Activated T-helper 2 cell treated with anti-CD3 and anti-CD28 coated beads, Interferon-gamma antibody, Interleukin-2, Interleukin-4, amounts not matched to agents 10 μg/mL and 5 μg/mL and 100 μg/mL, durations not matched to agents 14 hours and 24 hours and 36 hours (primary cell): ENCODE data around the gene BICC1. TPM values are rescaled to one million over a fixed set of nuclear protein-coding genes. Genes with fewer than 3 reads are reported as not detected.
"Not testable (repeated sequence)": the region's sequence is repeated elsewhere in the genome, so short reads cannot be mapped to it uniquely, and the experiment has no call there.

Experiments used
- DNase-seq: peaks from one replicate; pipeline ENCODE4 v3.0.0; 2021; ENCODE audit warnings: low spot score
- H3K27ac Mint-ChIP-seq: one replicate; pipeline ENCODE4 v1.8.0; 2021; ENCODE audit warnings: mixed read lengths
- H3K27me3 Mint-ChIP-seq: one replicate; pipeline ENCODE4 v1.8.0; 2021; ENCODE audit warnings: low read depth, mixed read lengths
- H3K36me3 Mint-ChIP-seq: one replicate; pipeline ENCODE4 v1.8.0; 2021; ENCODE audit warnings: low read depth, mixed read lengths
- H3K4me1 Mint-ChIP-seq: one replicate; pipeline ENCODE4 v1.8.0; 2021; ENCODE audit warnings: low read depth, mixed read lengths
- H3K4me3 Mint-ChIP-seq: one replicate; pipeline ENCODE4 v1.8.0; 2021; ENCODE audit warnings: low read depth, mild to moderate bottlenecking, moderate library complexity, mixed read lengths
- H3K9me3 Mint-ChIP-seq: one replicate; pipeline ENCODE4 v1.8.0; 2021; ENCODE audit warnings: mixed read lengths
- intact Hi-C: fragments of 100-400 bp; cut with micrococcal nuclease; formaldehyde crosslinking; loops from one replicate; pipeline ENCODE4 v1.15.1; 2023
- total RNA-seq: library from RNA; stranded (reverse); gene quantifications from 2 replicates; pipeline ENCODE4 v1.2.3, GENCODE V29; 2022

The BICC1 gene
- total RNA-seq, 1 donor from 2014 or later, result 0.11 TPM

- intact Hi-C loops, result no loop called here
- no peak for DNase-seq
- no peaks in the 10 kb centered on the region for H3K36me3 Mint-ChIP-seq
- no peak overlapping the region for H3K4me3 Mint-ChIP-seq
- H3K9me3 Mint-ChIP-seq, result no peaks in the 10 kb centered on the region
- no peak overlapping the region for H3K27ac Mint-ChIP-seq
- H3K4me1 Mint-ChIP-seq, result no peaks in the 10 kb centered on the region
- no peaks in the 10 kb centered on the region for H3K27me3 Mint-ChIP-seq
Observed at GRCh38 chr10:58578366-58578765, 65.7 kb downstream of the BICC1 start.

- Mint-ChIP-seq H3K9me3 (no peaks in the 10 kb centered on the region), H3K4me3 (no peak overlapping the region), H3K27ac (no peak overlapping the region), H3K27me3 (no peaks in the 10 kb centered on the region), H3K4me1 (no peaks in the 10 kb centered on the region), H3K36me3 (no peaks in the 10 kb centered on the region)
- intact Hi-C loops, result no loop called here
- no peak for DNase-seq
Observed at GRCh38 chr10:58579011-58579655, 66.5 kb downstream of the BICC1 start.

- Mint-ChIP-seq H3K4me1 (no peaks in the 10 kb centered on the region), H3K27ac (no peak overlapping the region), H3K4me3 (no peak overlapping the region), H3K36me3 (no peaks in the 10 kb centered on the region), H3K27me3 (no peaks in the 10 kb centered on the region), H3K9me3 (no peaks in the 10 kb centered on the region)
- DNase-seq, result no peak
- intact Hi-C loops, result no loop called here
Observed at GRCh38 chr10:58582045-58582444, 69.4 kb downstream of the BICC1 start.

- no peak overlapping the region for H3K27ac Mint-ChIP-seq
- intact Hi-C loops, result no loop called here
- no peak overlapping the region for H3K4me3 Mint-ChIP-seq
- H3K27me3 Mint-ChIP-seq, result no peaks in the 10 kb centered on the region
- H3K36me3 Mint-ChIP-seq, result no peaks in the 10 kb centered on the region
- H3K9me3 Mint-ChIP-seq, result no peaks in the 10 kb centered on the region
- no peak for DNase-seq
- no peaks in the 10 kb centered on the region for H3K4me1 Mint-ChIP-seq
Observed at GRCh38 chr10:58585435-58585834, 72.8 kb downstream of the BICC1 start.

GRCh38 chr10:58586282-58587245 lies 73.9 kb downstream of the BICC1 start:
- intact Hi-C loops, result no loop called here
- Mint-ChIP-seq H3K36me3 (no peaks in the 10 kb centered on the region), H3K4me1 (no peaks in the 10 kb centered on the region), H3K27ac (no peak overlapping the region), H3K4me3 (no peak overlapping the region), H3K27me3 (no peaks in the 10 kb centered on the region), H3K9me3 (no peaks in the 10 kb centered on the region)
- DNase-seq, result no peak

- intact Hi-C loops, result no loop called here
- Mint-ChIP-seq H3K4me3 (no peak overlapping the region), H3K27ac (no peak overlapping the region), H3K27me3 (no peaks in the 10 kb centered on the region), H3K36me3 (no peaks in the 10 kb centered on the region), H3K9me3 (no peaks in the 10 kb centered on the region), H3K4me1 (no peaks in the 10 kb centered on the region)
- DNase-seq, result no peak
Observed at GRCh38 chr10:58587676-58588075, 75.0 kb downstream of the BICC1 start.

GRCh38 chr10:58588673-58589265 lies 76.1 kb downstream of the BICC1 start:
- intact Hi-C loops, result no loop called here
- H3K4me1 Mint-ChIP-seq, result no peaks in the 10 kb centered on the region
- no peak for DNase-seq

GRCh38 chr10:58590152-58590840 lies 77.6 kb downstream of the BICC1 start:
- Mint-ChIP-seq H3K36me3 (no peaks in the 10 kb centered on the region), H3K27me3 (no peaks in the 10 kb centered on the region), H3K4me3 (no peak overlapping the region), H3K4me1 (no peaks in the 10 kb centered on the region), H3K9me3 (no peaks in the 10 kb centered on the region), H3K27ac (no peak overlapping the region)
- no peak for DNase-seq
- intact Hi-C loops, result loop anchor here (5.0 kb wide), 1 partner anchor 368 kb away; no protein-coding TSS in a partner anchor

More at GRCh38 chr10:58588673-58589265, 76.1 kb downstream of the BICC1 start:
- no peaks in the 10 kb centered on the region for H3K36me3 Mint-ChIP-seq
- H3K9me3 Mint-ChIP-seq, result no peaks in the 10 kb centered on the region
- no peak overlapping the region for H3K27ac Mint-ChIP-seq
- no peak overlapping the region for H3K4me3 Mint-ChIP-seq
- H3K27me3 Mint-ChIP-seq, result no peaks in the 10 kb centered on the region

GRCh38 chr10:58590924-58591323 lies 78.3 kb downstream of the BICC1 start:
- H3K27me3 Mint-ChIP-seq, result no peaks in the 10 kb centered on the region
- no peaks in the 10 kb centered on the region for H3K36me3 Mint-ChIP-seq
- H3K4me1 Mint-ChIP-seq, result no peaks in the 10 kb centered on the region
- H3K4me3 Mint-ChIP-seq, result no peak overlapping the region
- H3K27ac Mint-ChIP-seq, result no peak overlapping the region
- intact Hi-C loops, result loop anchor here (5.0 kb wide), 1 partner anchor 369 kb away; no protein-coding TSS in a partner anchor
- no peaks in the 10 kb centered on the region for H3K9me3 Mint-ChIP-seq
- no peak for DNase-seq

GRCh38 chr10:58593008-58593407 lies 80.3 kb downstream of the BICC1 start:
- H3K4me3 Mint-ChIP-seq, result no peak overlapping the region
- H3K4me1 Mint-ChIP-seq, result no peaks in the 10 kb centered on the region
- H3K9me3 Mint-ChIP-seq, result peaks cover 4% of the 10 kb centered on the region
- H3K36me3 Mint-ChIP-seq, result no peaks in the 10 kb centered on the region
- no peaks in the 10 kb centered on the region for H3K27me3 Mint-ChIP-seq
- intact Hi-C loops, result loop anchor here (5.0 kb wide), 1 partner anchor 371 kb away; no protein-coding TSS in a partner anchor
- no peak for DNase-seq
- H3K27ac Mint-ChIP-seq, result no peak overlapping the region

- H3K4me1 Mint-ChIP-seq, H3K27me3 Mint-ChIP-seq, DNase-seq, intact Hi-C loops, H3K27ac Mint-ChIP-seq, H3K36me3 Mint-ChIP-seq, H3K9me3 Mint-ChIP-seq, H3K4me3 Mint-ChIP-seq: not testable (repeated sequence)
Observed at GRCh38 chr10:58597211-58597610, 84.5 kb downstream of the BICC1 start.

GRCh38 chr10:58599927-58600553 lies 87.4 kb downstream of the BICC1 start:
- no peaks in the 10 kb centered on the region for H3K4me1 Mint-ChIP-seq
- no peak overlapping the region for H3K27ac Mint-ChIP-seq
- H3K4me3 Mint-ChIP-seq, result no peak overlapping the region
- intact Hi-C loops, result no loop called here
- H3K9me3 Mint-ChIP-seq, result peaks cover 4% of the 10 kb centered on the region
- no peaks in the 10 kb centered on the region for H3K36me3 Mint-ChIP-seq
- no peak for DNase-seq
- no peaks in the 10 kb centered on the region for H3K27me3 Mint-ChIP-seq
